Karpas-422 (cell line): ENCODE measurements around the gene SGMS2. TPM values are rescaled to one million over a fixed set of nuclear protein-coding genes. Genes with fewer than 3 reads are reported as not detected.
A peak's percentile ranks its signal among the peaks of the same experiment; 100 is the strongest.
"Not testable (repeated sequence)": the region's sequence is repeated elsewhere in the genome, so short reads cannot be mapped to it uniquely, and the experiment has no call there.

Source experiments
- DNase-seq: peaks from one replicate; pipeline ENCODE4 v3.0.0-alpha.2; 2015
- H2AFZ ChIP-seq: fragments of 200-600 bp; sonication (generic); 2 replicates; pipeline ENCODE4 v1.6.1; 2014; ENCODE audit warnings: antibody characterized with exemption, low read length, mixed read lengths
- H3K27ac ChIP-seq: fragments of 200-600 bp; sonication (generic); 2 replicates; pipeline ENCODE4 v1.5.1; 2014; ENCODE audit warnings: mild to moderate bottlenecking, low read length, moderate library complexity
- H3K27me3 ChIP-seq: fragments of 200-600 bp; sonication (generic); 2 replicates; pipeline ENCODE4 v1.6.1; 2014; ENCODE audit warnings: low read length, mixed read lengths
- H3K36me3 ChIP-seq: fragments of 200-600 bp; sonication (generic); 2 replicates; pipeline ENCODE4 v1.6.1; 2014; ENCODE audit warnings: low read length, mixed read lengths; ENCODE audit not compliant: insufficient read depth
- H3K4me1 ChIP-seq: fragments of 200-600 bp; sonication (generic); 2 replicates; pipeline ENCODE4 v1.6.1; 2014; ENCODE audit warnings: mild to moderate bottlenecking, low read length, mixed read lengths
- H3K4me2 ChIP-seq: fragments of 200-600 bp; sonication (generic); 2 replicates; pipeline ENCODE4 v1.6.1; 2014; ENCODE audit warnings: low read length, low read depth, mild to moderate bottlenecking; ENCODE audit not compliant: poor library complexity, severe bottlenecking
- H3K4me3 ChIP-seq: fragments of 200-600 bp; sonication (generic); 2 replicates; pipeline ENCODE4 v1.5.1; 2014; ENCODE audit warnings: mild to moderate bottlenecking, antibody characterized with exemption, low read length, mixed read lengths
- H3K79me2 ChIP-seq: fragments of 200-600 bp; sonication (generic); 2 replicates; pipeline ENCODE4 v1.6.1; 2014; ENCODE audit warnings: mild to moderate bottlenecking, low read length, mixed read lengths
- H3K9ac ChIP-seq: fragments of 200-600 bp; sonication (generic); 2 replicates; pipeline ENCODE4 v1.6.0; 2014; ENCODE audit warnings: low read length
- H3K9me2 ChIP-seq: fragments of 200-600 bp; sonication (generic), shearing (Covaris generic); replicated peaks from 2 replicates; pipeline ENCODE4 v1.6.0; 2014; ENCODE audit warnings: mild to moderate bottlenecking, low read length, moderate library complexity; ENCODE audit not compliant: insufficient read depth
- H3K9me3 ChIP-seq: fragments of 300-700, 200-600 bp; sonication (generic); 2 replicates; pipeline ENCODE4 v1.6.1; 2014; ENCODE audit warnings: low read length, mixed read lengths
- H4K20me1 ChIP-seq: fragments of 200-600 bp; sonication (generic); 2 replicates; pipeline ENCODE4 v1.6.1; 2014; ENCODE audit warnings: mild to moderate bottlenecking, antibody characterized with exemption, low read length, low read depth; ENCODE audit not compliant: insufficient read depth
- total RNA-seq: library from RNA; depleted of rRNA; stranded (reverse); fragments of >200 nt; shearing (Covaris generic); gene quantifications from 2 replicates; pipeline ENCODE4 v1.2.3, GENCODE V29; 2014; ENCODE audit warnings: low replicate concordance

SGMS2 gene
- total RNA-seq, 1 experiment from 2014 or later = not detected

- Histone ChIP-seq H3K27ac (no peak overlapping the region), H3K9me2 (no peaks in the 10 kb centered on the region), H3K79me2 (no peaks in the 10 kb centered on the region), H3K4me3 (no peak overlapping the region), H3K4me1 (no peaks in the 10 kb centered on the region), H3K9ac (no peak overlapping the region), H2AFZ (no peak overlapping the region), H3K9me3 (no peaks in the 10 kb centered on the region), H3K27me3 (no peaks in the 10 kb centered on the region), H3K4me2 (no peak overlapping the region), H3K36me3 (no peaks in the 10 kb centered on the region), H4K20me1 (no peaks in the 10 kb centered on the region)
- no peak for DNase-seq
Observed at GRCh38 chr4:107900508-107900907, 75.8 kb downstream of the SGMS2 start.

DNA sequence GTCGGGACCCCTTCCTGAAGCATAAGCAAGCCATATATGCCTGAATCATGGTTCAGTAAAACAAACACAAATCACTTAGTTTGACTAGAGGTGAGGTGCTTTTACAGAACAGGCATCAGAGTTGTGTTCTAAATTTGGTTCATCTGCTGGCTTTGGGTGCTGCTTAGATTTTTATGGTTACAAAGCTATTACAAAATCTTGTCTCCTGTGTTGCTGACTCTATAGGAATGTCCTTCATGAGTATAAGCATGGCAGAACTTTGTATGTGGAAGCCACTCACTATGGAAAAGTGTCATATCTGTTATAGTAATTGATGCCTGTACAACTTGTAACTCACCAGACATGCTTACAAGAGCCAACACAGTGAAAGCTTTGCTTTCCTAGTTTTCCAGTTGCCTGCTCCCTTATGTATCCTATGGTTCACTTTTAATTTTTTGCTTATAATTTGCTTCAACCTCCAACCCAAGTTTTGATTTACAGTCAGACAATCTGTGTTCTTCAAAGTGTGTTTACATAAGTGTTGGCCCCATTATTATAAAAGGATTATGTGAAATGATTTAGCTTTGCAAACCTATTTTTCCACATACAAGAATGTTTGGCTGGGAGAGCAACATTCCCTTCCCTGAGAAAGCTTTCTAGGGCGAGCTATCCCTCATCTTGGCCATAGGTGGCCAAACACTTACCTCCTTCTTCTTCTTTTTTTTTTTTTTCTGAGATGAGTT is 76.6 kb downstream of the SGMS2 start:
- H4K20me1 ChIP-seq = no peaks in the 10 kb centered on the region
- DNase-seq = no peak
- no peaks in the 10 kb centered on the region for H3K79me2 ChIP-seq
- no peak overlapping the region for H3K4me2 ChIP-seq
- no peaks in the 10 kb centered on the region for H3K36me3 ChIP-seq
- no peak overlapping the region for H3K9ac ChIP-seq
- no peak overlapping the region for H2AFZ ChIP-seq
- H3K27me3 ChIP-seq = no peaks in the 10 kb centered on the region
- no peak overlapping the region for H3K4me3 ChIP-seq
- H3K4me1 ChIP-seq = no peaks in the 10 kb centered on the region
- no peaks in the 10 kb centered on the region for H3K9me2 ChIP-seq
- H3K9me3 ChIP-seq = no peaks in the 10 kb centered on the region
- no peak overlapping the region for H3K27ac ChIP-seq

GRCh38 chr4:107902715-107903114 is 78.0 kb downstream of the SGMS2 start:
- no peaks in the 10 kb centered on the region for H3K36me3 ChIP-seq
- no peak for DNase-seq
- H2AFZ ChIP-seq = no peak overlapping the region
- no peaks in the 10 kb centered on the region for H3K9me2 ChIP-seq
- no peaks in the 10 kb centered on the region for H3K27me3 ChIP-seq
- no peak overlapping the region for H3K4me3 ChIP-seq
- H3K4me1 ChIP-seq = no peaks in the 10 kb centered on the region
- H3K4me2 ChIP-seq = no peak overlapping the region
- no peaks in the 10 kb centered on the region for H4K20me1 ChIP-seq
- H3K79me2 ChIP-seq = no peaks in the 10 kb centered on the region
- no peak overlapping the region for H3K9ac ChIP-seq
- H3K9me3 ChIP-seq = no peaks in the 10 kb centered on the region
- no peak overlapping the region for H3K27ac ChIP-seq

DNA sequence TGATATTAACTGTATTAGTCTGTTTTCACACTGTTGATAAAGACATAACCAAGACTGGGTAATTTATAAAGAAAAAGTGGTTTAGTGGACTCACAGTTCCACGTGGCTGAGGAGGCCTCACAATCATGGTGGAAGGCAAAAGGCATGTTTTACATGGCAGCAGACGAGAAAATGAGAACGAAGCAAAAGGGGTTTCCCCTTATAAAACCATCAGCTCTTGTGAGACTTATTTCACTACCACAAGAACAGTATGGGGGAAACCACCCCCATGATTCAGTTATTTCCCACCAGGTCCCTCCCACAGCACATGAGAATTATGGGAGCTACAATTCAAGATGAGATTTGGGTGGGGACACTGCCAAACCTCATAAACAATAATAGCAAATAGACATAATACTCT is 80.3 kb downstream of the SGMS2 start:
- not testable (repeated sequence) for H3K9ac ChIP-seq, H3K4me2 ChIP-seq, H3K27ac ChIP-seq, H3K36me3 ChIP-seq, H3K79me2 ChIP-seq, H3K9me2 ChIP-seq, H3K4me1 ChIP-seq, H3K27me3 ChIP-seq, H2AFZ ChIP-seq, H3K9me3 ChIP-seq, H4K20me1 ChIP-seq, DNase-seq, H3K4me3 ChIP-seq

DNA sequence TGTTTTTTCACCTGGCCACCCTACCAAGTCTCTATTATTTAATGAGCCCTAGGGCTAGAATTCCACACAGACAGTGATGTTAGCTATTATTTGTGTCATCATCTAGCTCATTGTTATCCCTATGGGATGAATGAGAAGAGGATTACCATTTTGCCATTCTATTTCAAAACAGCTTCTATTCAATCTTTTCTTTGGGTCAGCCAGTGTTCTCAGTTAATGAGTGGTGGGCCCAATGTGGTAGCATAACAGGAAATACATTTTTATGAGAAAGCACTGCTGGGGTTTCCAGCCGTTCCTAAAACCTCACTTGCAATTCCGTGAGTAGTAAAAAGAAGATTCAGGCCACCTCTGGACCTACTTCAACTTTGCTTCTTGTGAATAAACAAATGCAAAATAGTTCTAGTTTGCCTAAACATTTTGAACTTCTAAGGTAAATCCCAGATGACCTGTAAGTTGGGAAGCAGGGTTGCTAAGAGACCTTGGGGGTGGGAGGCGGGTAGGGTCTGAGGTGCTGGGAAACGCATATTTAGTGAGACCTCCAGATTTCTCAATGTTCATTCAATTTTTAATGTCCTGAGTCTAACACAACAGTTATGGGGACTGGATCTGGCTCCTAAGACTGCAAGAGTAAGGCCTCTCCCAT is 81.8 kb downstream of the SGMS2 start:
- Histone ChIP-seq H3K27ac (no peak overlapping the region), H3K4me3 (no peak overlapping the region), H3K9me3 (no peaks in the 10 kb centered on the region), H3K9me2 (no peaks in the 10 kb centered on the region), H3K36me3 (no peaks in the 10 kb centered on the region), H3K4me2 (no peak overlapping the region), H3K9ac (no peak overlapping the region), H2AFZ (no peak overlapping the region), H3K4me1 (no peaks in the 10 kb centered on the region), H4K20me1 (no peaks in the 10 kb centered on the region), H3K79me2 (no peaks in the 10 kb centered on the region), H3K27me3 (no peaks in the 10 kb centered on the region)
- DNase-seq = no peak

GRCh38 chr4:107908377-107908776 is 83.6 kb downstream of the SGMS2 start:
- no peaks in the 10 kb centered on the region for H3K36me3 ChIP-seq
- no peak overlapping the region for H3K27ac ChIP-seq
- H3K4me2 ChIP-seq = no peak overlapping the region
- H3K9me3 ChIP-seq = no peaks in the 10 kb centered on the region
- H4K20me1 ChIP-seq = no peaks in the 10 kb centered on the region
- no peaks in the 10 kb centered on the region for H3K4me1 ChIP-seq
- no peak for DNase-seq
- H3K9ac ChIP-seq = no peak overlapping the region
- no peak overlapping the region for H3K4me3 ChIP-seq
- H2AFZ ChIP-seq = no peak overlapping the region
- no peaks in the 10 kb centered on the region for H3K27me3 ChIP-seq
- no peaks in the 10 kb centered on the region for H3K79me2 ChIP-seq
- no peaks in the 10 kb centered on the region for H3K9me2 ChIP-seq

GRCh38 chr4:107913283-107913899 is 88.7 kb downstream of the SGMS2 start:
- Histone ChIP-seq H3K4me2 (no peak overlapping the region), H2AFZ (no peak overlapping the region), H3K79me2 (no peaks in the 10 kb centered on the region), H3K9ac (no peak overlapping the region), H3K4me3 (no peak overlapping the region), H3K36me3 (no peaks in the 10 kb centered on the region), H3K9me3 (no peaks in the 10 kb centered on the region), H4K20me1 (no peaks in the 10 kb centered on the region), H3K27me3 (no peaks in the 10 kb centered on the region), H3K9me2 (no peaks in the 10 kb centered on the region), H3K4me1 (no peaks in the 10 kb centered on the region), H3K27ac (no peak overlapping the region)
- peak; percentile 83 for DNase-seq

- Histone ChIP-seq H3K27ac (no peak overlapping the region), H3K9ac (no peak overlapping the region), H3K9me2 (no peaks in the 10 kb centered on the region), H4K20me1 (no peaks in the 10 kb centered on the region), H3K4me3 (no peak overlapping the region), H2AFZ (no peak overlapping the region), H3K9me3 (peaks cover 6% of the 10 kb centered on the region), H3K4me2 (no peak overlapping the region), H3K79me2 (no peaks in the 10 kb centered on the region), H3K4me1 (no peaks in the 10 kb centered on the region), H3K36me3 (no peaks in the 10 kb centered on the region), H3K27me3 (no peaks in the 10 kb centered on the region)
- DNase-seq = no peak
Observed at GRCh38 chr4:107915220-107915619, 90.5 kb downstream of the SGMS2 start.
